Neural crest cell (in vitro differentiated cells): ENCODE data around the gene SFN. TPM values are rescaled to one million over a fixed set of nuclear protein-coding genes. Genes with fewer than 3 reads are reported as not detected.
"Not testable (repeated sequence)": the region's sequence is repeated elsewhere in the genome, so short reads cannot be mapped to it uniquely, and the experiment has no call there.

Source experiments
- DNase-seq: peaks from one replicate; pipeline ENCODE4 v3.0.0; 2021; ENCODE audit warnings: low read depth, mixed read lengths, low spot score
- H3K27ac Mint-ChIP-seq: one replicate; pipeline ENCODE4 v1.8.0; 2021; ENCODE audit warnings: mild to moderate bottlenecking, mixed read lengths; ENCODE audit not compliant: unreplicated experiment
- H3K27me3 Mint-ChIP-seq: 2 replicates; pipeline ENCODE4 v1.8.0; 2021; ENCODE audit warnings: low read depth, mild to moderate bottlenecking, mixed read lengths
- H3K36me3 Mint-ChIP-seq: 2 replicates; pipeline ENCODE4 v1.8.0; 2021; ENCODE audit warnings: low read depth, mild to moderate bottlenecking, mixed read lengths
- H3K4me1 Mint-ChIP-seq: 2 replicates; pipeline ENCODE4 v1.8.0; 2021; ENCODE audit warnings: mixed read lengths
- H3K4me3 Mint-ChIP-seq: one replicate; pipeline ENCODE4 v1.8.0; 2021; ENCODE audit warnings: mild to moderate bottlenecking, mixed read lengths
- H3K9me3 Mint-ChIP-seq: 2 replicates; pipeline ENCODE4 v1.8.0; 2021; ENCODE audit warnings: mixed read lengths
- CTCF ChIP-seq: fragments of 200-600 bp; sonication (generic); conservative IDR thresholded peaks from 2 replicates; pipeline ENCODE4 v1.5.0; 2021; ENCODE audit warnings: antibody characterized with exemption, mild to moderate bottlenecking
- total RNA-seq: library from RNA; stranded (reverse); gene quantifications from 2 replicates; pipeline ENCODE4 v1.2.1, GENCODE V29; 2021

SFN gene
- total RNA-seq, 1 donor from 2014 or later = 0.30 TPM

- H3K4me1 Mint-ChIP-seq = peaks cover 30% of the 10 kb centered on the region
- no peak overlapping the region for H3K27ac Mint-ChIP-seq
- no peaks in the 10 kb centered on the region for H3K9me3 Mint-ChIP-seq
- TF ChIP-seq CTCF = no peak
- no peak for DNase-seq
- peaks cover under 1% of the 10 kb centered on the region for H3K36me3 Mint-ChIP-seq
- H3K27me3 Mint-ChIP-seq = no peaks in the 10 kb centered on the region
- peak overlapping the region; percentile 94 for H3K4me3 Mint-ChIP-seq
Observed at GRCh38 chr1:26829184-26829911, 33.6 kb upstream of the SFN start.

GRCh38 chr1:26831059-26831458 is 31.9 kb upstream of the SFN start:
- Mint-ChIP-seq H3K9me3 (no peaks in the 10 kb centered on the region), H3K36me3 (peaks cover 11% of the 10 kb centered on the region), H3K4me1 (peaks cover 28% of the 10 kb centered on the region), H3K27ac (no peak overlapping the region), H3K27me3 (no peaks in the 10 kb centered on the region), H3K4me3 (no peak overlapping the region)
- DNase-seq = no peak
- TF ChIP-seq CTCF = no peak

GRCh38 chr1:26831546-26832248 is 31.3 kb upstream of the SFN start:
- no peak for DNase-seq
- Mint-ChIP-seq H3K27ac (no peak overlapping the region), H3K27me3 (no peaks in the 10 kb centered on the region), H3K4me3 (peak overlapping the region; percentile 8), H3K9me3 (no peaks in the 10 kb centered on the region), H3K36me3 (peaks cover 12% of the 10 kb centered on the region), H3K4me1 (peaks cover 25% of the 10 kb centered on the region)
- TF ChIP-seq CTCF = no peak

- Mint-ChIP-seq H3K4me1 (peaks cover 22% of the 10 kb centered on the region), H3K4me3 (no peak overlapping the region), H3K27ac (no peak overlapping the region), H3K9me3 (no peaks in the 10 kb centered on the region), H3K36me3 (peaks cover 12% of the 10 kb centered on the region), H3K27me3 (no peaks in the 10 kb centered on the region)
- no peak for DNase-seq
- no peak for TF ChIP-seq CTCF
Observed at GRCh38 chr1:26832249-26832960, 30.5 kb upstream of the SFN start.

- H3K36me3 Mint-ChIP-seq = peaks cover 19% of the 10 kb centered on the region
- H3K9me3 Mint-ChIP-seq = no peaks in the 10 kb centered on the region
- H3K27ac Mint-ChIP-seq = no peak overlapping the region
- H3K4me1 Mint-ChIP-seq = peaks cover 10% of the 10 kb centered on the region
- no peak overlapping the region for H3K4me3 Mint-ChIP-seq
- no peaks in the 10 kb centered on the region for H3K27me3 Mint-ChIP-seq
- TF ChIP-seq CTCF = no peak
- DNase-seq = no peak
Observed at GRCh38 chr1:26833432-26834405, 29.2 kb upstream of the SFN start.

GRCh38 chr1:26837665-26838064 is 25.3 kb upstream of the SFN start:
- not testable (repeated sequence) for H3K4me3 Mint-ChIP-seq, H3K27me3 Mint-ChIP-seq, DNase-seq, H3K9me3 Mint-ChIP-seq, H3K4me1 Mint-ChIP-seq, H3K27ac Mint-ChIP-seq
- peaks cover 19% of the 10 kb centered on the region for H3K36me3 Mint-ChIP-seq
